SIG-M5 treated with dmso at 0.1 percent for 504 hours (cell line): Measurements from ENCODE around the gene PYGM.

ENCODE experiments used
- DNase-seq: peaks from one replicate; lab custom pipeline; 2025; ENCODE audit not compliant: unreplicated experiment; lab: John Stamatoyannopoulos, UW

Gene PYGM

DNA sequence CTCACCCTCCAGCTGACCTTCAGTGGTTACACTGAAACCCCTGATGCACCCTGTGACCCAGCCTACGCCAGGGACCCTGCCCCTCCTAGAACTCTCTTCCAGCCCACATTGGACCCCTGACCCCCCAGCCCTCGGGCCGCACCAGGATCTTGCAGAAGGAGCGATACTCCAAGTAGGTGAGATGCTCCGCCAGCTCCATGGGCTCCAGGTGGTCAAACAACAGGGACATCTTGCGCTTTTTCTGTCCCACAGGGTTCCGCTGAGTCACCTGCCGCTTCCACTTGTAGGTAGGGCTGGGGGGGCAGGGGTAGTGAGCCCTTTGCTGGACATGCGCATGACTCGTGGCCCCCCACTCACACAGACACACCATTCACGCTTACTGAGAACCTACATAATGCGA, 19.9 kb downstream of the PYGM start:
- DNase-seq, result no peak

DNA sequence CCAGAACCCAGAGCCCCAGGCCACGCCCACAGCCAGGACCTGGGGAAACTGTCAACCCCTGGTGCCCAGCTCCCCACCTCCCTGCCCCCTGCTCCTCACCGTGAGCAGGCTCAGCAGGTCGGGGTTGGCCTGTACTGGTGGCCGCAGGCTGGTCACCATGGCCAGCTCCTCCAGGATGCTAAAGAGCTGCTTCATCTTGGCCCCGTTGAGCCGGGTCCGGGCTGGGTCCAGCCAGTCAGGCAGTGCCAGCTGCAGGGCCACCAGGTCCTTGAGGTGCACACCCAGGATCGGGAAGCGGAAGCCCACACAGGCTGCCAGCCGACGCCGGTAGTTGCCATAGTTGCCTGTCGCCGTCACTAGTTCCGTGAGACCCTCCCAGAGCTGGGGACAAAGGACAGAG, 23.1 kb downstream of the PYGM start:
- no peak for DNase-seq

DNA sequence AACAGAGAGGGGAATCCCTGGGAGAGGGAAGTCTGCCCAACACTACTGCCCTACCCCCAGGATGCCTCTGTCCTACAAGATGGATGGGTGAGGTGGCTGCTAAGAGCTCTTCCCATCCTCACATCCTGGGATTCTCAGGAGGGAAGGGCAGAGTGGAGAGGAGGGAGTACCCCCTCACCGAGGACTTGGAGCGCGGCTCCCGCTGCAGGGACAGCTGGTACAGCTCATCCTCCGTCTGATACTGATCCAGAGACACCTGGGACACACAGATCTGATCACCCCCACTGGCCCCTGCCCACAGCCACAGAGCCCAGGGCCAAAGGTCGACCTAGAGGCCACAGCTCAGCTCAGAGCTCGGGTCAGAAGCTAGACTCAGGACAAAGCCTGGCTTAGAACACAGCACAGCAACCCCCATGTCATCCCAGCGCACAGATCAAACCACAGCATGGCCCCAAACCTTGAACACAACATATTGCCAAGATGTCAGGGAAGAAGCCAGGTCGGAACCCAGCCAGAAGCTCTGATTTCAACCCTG, 24.0 kb downstream of the PYGM start:
- no peak for DNase-seq

DNA sequence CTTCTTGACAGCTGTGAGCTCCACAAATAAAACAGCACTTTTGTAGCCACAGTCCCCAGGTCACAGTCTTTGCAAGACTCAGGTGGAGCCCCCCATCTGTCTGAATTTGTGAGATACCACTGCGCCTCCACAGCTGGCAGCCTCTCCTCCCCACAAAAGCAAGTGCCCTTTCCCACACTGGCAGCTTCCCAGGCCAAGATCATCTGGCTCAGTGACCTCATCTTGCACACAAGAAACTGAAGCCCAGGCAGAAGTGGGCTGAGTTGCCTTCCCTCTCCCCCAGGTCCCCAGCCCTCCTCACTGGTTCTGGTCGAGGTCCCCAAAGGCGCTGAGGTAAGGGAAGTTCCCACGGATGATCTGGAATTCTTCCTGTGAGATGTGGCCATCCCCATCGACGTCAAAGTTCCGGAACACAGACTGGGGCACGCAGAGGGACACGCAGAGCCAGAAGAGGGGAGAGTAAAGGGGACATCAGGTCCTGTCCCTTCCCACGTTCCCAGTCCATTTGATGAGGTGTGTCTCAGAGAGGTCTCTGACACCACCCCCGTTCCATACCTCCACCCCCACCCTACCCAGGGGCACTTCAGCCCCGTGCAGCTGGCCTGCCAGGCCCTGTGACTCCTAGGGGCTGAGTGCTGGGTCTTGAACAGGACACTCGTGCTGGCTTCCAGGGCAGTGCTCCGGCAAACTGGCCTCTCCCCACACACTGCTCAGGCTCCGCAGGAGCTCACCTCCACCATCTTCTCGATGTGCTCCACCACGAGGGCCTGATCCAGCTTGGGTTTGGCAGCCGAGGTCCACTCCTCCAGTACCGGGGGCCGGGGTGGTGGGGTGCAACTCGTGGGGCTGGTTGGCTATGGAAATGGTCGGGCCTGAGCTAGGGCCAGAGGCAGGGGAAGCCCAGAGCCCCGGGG, 24.7 kb downstream of the PYGM start:
- DNase-seq, result no peak

DNA sequence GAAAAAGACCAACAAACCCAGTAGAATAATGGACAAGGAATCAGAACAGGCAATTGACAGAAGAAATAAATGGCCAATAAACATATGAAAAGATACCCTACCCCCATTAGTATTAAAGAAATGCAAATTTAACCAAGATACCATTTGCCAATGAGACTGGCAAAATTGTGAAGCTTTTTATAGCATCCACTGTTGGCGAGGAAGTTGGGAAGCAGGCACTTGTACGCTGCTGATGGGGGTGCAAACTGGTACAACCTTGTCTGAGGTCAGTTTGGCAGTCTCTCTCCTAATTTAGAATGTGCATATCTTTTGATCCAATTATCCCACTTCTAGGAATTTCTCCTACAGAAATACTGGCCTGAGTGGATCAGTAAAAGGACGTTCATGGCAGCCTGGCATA, 28.2 kb downstream of the PYGM start:
- no peak for DNase-seq

DNA sequence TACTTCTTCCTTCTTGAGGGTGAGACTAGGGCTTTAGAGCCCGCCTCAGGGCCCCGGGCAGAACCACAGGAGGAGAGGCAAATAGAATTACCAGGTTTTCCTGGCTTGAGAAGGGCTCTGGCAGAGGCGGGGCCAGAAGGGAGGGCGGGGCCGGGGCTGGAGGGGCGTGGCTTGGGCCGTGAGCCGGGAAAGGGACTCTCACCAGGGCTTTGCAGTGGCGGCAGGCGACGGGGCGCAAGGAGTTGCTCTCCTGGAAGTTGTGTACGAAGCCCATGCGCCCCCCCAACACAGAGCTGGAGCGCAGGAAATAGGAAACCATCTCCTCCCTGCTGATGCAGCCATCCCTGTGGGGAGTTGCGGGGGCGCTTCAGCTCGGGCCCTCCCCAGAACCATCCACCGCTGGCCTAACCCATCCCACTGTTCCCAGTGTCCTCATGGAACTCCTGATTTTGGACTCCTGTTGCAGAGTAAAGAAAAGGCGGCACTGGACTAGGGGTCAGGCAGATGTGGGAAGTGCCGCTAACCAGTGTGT, 29.9 kb downstream of the PYGM start:
- peak; percentile 28 for DNase-seq

DNA sequence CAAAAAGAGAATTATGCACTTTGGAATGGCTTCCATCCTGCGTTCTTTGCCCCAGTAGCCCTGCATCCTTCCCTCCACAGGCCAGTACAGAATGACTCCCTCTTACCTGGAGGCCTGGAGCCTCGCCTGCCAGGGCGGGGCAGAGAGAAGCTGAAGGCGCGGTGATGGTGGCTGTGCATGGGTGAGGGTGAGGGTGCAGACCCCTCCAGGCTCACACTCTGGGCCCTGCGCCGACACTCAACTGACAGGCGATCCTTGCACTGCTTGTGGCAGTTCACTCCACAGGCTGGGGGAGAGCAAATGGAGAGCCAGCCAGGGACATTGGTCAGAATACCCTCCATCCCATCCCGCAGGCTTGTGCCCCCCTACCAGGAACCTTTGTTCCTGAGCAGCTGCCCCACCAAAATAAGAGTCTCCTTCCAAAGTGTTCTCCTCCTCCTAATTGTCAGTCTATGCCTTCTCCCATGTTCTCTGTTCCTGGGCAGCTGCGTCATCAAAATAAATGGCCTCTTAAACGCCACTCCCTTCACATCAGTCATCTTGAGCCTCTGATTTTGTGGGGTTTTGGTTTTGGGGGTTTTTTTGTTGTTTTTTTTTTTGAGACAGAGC, 30.9 kb downstream of the PYGM start:
- DNase-seq, result no peak

DNA sequence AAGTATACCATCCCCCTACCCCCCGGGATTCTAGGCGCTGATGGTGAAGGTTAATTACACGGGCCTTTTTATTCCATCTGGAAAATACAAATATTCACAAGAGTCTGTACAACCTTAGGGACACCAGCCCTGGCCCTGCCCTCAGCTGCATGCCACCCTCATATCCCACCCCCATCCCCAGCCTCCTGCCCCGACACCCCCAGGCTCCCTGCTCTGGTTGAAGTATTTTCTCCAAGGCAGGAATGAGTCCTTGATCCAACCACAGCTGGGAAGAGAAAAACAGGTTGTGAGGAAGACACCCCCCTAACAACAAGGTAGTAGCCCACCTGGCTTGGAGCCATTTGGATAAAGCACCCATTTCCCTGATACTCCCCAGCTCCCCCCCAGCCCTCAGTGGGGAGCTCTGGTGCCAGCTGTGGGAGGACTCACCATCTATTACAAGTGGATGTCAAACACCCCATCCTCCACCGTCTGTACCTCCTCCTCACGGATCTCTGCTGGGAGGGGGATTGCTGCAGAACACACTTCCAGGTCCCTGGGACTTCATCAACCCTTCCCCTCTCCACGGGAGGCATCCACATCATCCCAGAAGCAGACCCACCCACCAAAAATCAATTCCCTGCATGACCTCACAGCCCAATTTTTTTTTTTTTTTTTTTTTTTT, 32.8 kb downstream of the PYGM start:
- DNase-seq, result no peak

DNA sequence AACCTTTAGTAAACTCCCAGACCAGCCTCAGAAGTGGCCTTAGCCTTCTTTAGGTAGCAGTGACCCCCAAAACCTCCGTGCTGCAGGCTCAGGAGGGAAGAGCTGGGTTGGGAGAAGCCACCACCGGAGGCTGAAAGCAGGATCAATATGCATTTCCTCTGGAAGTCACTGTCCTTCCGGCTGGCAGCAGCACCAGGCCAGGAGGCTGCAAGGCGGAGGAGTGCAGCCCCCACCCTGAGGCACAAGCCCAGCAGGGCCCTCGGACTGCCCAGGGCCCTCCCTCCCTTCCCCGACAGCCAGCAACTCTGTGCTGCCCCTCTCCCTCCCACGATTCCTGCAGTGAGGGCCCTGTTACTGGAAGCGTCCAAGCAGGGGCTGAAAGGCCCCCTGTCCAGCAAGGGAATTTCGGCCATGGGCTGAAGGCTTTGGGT, 33.5 kb downstream of the PYGM start:
- no peak for DNase-seq

DNA sequence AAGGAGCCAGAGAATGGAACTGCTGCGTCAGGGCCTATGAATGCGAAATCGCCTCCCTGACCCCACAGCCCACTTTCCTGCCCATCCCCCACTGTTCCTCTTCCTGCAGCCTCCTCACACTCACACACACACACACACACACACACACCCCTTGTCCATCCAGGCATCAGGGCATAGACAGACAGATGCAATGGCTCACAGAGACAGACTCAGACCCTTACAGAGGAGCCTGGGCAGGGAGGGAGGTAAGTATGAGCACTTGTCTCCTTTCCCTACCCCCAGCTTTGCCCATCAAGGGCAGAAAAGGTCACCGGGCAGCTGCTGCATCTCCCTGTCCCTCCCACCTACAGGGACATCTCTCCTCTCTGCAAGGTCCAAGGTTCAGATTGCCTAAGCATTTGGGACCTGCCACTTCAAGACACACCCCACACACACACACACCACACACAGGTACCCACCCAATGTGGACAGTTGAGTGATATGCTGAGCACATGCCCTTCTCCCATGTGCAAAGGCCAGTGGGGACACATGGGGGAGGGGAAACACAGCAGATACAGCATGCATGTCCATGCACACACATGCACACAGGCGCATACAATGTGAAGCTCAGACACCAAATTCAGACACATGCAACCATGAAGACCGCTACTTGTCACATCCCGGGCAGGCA, 34.8 kb downstream of the PYGM start:
- no peak for DNase-seq

DNA sequence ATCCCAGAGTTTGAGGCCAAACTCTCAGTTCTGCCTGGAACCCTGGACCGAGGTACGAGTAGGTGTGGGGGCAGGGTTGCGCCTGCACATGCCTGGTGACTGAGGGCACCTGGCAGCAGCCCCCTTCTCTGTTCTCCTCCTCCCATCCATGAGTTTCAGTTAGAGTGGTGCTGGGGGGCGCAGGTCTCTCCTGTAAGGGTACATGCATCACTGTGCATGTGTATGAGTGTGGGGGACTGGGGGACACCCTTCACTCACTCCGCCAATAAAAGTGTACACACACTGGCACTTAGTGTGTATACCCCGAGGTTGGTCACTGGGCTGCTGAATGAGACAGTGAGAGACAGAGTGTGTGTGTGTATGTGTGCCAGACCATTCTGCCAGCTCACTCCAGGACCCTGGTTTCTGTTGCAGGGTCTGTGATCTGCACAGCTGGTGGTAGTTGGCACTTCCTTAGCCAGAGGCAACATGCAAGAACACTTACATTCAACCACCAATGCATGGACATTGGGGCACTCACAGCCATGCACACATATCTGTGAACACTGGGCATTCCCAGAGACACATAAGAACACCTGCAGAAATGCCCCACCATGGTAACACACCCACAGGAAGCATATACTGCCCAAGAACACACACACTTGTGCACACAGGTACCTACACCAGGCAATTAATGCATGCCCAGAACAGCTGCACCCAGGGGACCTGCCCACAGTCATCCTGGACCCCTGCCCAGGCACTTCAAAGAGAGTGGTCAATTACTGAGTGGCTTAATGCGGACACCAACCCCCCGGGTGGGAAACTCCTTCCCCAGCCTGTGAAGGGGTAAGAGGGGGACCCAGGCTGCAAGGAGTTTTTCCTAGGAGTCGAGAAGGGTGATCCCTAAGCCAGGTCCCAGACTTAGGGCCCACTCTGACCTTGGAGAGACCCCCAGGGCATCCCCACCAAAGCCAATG, 35.6 kb downstream of the PYGM start:
- no peak for DNase-seq

DNA sequence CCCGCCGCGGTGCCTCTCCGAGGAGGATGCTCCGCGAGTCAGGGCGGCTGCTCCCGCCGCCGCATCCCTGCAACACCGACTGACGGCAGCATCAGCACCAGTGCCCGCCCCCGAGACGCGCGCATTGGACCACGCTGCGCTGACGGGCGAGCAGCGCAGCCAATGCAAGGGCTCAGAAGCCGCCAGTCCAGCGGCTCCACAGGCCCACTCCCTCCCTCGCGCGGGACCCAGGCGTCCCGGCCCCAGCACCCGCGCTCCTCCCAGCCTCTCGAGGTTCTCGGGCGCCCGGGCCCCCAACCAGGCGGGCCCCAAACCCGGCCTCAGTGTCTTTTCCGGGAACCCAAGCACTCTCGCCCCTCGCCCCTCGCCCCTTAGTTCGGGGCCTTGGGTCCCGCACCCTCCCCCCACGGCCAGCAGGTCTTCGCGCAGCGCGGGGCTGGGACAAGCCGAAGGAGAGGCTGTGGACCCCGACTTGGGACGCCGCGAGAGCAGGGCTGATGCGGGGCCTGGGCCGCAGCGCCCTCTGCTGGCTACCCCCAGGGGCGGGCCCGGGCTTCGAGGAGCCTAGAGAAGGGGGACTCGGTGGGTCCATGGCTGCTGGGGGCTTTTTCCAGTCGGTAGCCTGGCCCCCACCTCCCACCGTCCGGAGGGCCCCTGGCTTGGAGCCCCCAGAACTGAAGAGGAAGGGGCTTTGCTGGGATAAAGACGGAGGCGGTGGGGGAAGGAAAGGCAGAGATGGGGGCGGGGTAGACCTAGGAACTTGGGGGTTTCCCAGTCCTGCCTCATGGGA, 36.5 kb downstream of the PYGM start, which contains the start of gene NRXN2:
TSS of gene NRXN2 (minus strand) at position 81 of the 790 bp plus-strand sequence. CDS start 9,498 bp downstream, outside the sequence.
- peak; percentile 70 for DNase-seq

DNA sequence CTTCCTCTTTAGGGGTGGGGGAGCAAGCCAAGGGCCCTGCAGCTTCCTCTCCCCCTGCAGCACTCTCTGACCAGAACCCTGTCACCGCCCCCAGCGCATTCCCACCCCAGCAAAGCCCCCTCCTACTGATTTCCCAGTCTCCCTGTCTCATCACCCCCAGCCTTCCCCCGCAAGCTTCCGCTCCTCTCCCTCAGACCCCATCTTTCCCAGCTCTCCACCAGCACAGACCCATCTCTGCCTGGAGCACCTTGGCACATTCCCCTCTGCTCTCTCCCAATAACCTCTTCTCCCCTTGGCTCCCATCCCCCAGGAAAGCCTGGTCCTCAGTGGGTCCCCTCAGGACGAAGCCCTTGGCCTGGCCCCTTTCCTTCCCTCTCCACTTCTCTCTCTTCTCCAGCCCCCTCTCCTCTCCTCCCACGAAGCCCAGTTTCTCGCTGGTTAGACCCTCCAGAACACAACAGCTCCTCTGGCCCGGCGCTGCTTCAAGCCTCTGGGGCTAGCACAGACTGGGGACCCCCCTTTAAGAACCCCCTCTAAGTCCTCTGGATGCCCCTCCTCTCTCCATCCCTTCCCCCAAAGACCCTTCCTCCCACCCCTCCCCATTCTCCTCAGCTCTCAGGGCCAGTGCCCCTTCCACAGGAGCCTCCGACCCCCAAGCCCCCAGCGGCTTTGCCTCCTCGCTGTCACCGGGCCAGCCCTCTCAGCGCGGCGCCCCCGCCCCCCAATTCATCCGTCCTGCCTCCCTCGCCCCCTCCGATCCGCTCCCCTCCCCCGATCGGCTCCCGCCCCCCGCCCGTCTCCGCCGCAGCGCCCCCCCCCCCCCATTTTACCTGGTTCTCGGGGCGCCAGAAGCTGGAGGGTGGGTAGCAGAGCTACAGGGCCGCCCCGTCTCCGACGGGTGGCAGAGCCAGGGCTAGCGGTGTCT, 37.4 kb downstream of the PYGM start:
- DNase-seq, result no peak

DNA sequence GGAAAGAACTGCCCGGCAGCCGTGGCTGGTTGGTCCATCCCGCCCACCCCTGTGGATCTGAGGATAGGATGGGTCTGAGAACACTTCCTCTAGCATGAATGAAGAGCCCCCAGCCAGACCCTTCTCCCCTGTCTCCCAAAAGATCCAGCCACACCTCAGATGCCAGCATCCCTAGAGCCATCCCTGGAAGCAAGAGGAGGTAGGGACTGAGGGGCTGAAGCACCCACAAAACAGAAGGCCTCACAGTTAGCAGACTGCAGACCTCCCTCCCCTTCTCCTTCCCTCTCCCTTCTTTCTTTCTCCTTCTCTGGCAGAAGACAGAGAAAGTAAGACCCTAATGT, 38.4 kb downstream of the PYGM start:
- no peak for DNase-seq

DNA sequence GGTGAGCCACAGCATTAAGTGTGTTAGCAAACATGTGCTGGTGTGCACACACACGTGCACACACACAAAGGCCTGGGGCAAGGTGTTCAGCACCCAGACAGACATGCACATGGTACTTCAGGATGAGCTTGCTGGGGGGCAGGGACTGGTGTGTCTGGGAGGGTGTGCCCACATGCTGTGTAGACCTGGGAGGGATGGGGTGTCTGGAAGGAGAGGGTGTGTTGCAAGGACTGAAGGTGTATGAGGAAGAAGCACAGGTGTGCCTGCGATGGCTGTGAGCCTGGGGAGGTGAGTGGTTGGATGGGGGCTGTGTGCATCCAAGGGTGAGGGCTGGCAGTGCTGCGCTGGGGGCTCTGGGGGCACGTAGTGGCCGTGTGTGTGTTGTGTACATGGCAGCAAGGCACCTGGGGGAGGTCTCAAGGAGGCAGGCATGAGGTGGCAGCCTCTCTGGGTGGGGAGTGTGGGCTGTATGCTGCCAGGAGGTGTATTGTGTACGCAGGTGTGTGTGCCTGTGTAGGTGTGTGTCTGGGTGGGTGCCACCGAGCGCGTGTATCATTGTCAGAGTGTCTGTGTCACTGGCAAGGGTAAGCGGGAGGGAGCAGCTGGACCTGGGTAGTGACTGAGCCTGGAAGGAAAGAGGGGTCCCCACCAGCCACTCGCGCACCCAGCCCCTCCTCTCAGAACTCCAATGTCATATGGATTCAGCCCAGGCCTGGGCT, 39.0 kb downstream of the PYGM start:
- DNase-seq, result no peak

DNA sequence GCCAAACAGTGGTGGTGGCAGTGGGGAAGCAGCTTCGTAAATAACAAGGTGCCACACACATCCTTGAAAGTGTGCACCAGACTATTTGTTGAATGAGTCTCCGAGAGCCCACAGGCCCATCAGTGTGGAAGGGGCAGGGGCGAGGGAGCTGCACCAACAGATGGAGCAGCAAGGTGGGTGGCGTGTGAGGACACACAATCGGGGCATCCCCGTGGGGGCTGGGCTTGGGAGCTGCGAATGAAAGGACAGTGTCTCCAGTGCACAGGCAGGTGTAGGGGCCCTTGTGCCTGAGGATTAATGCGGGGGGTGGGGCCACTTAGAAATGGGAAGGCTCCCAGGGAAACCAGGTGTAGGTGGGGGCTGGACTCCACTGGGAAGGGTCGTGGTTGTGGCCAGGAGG, 39.6 kb downstream of the PYGM start:
- DNase-seq, result no peak

DNA sequence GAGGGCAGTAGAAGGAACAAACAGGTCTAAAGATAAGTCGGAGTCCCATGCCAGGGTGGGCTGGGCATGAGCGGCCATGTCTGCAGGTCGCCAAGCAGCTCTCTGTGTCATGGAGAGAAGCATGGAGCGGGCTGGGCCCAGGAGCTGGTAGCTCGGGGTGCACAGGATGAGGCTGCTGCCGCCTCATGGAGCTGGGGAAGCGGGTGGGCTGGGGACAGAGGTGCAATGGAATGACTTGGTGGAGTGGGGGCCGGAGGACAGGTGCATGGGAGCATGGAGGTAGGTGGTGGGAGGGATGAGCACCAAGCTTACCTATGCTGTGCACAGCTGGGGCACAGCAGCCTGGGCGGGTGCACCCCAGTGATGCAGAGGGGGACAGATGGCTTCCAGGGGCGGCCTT, 40.4 kb downstream of the PYGM start:
- DNase-seq, result no peak
